Activated T-helper 1 cell treated with anti-CD3 and anti-CD28 coated beads, Interleukin-2, amount 50 U/mL, for 16 hours (primary cell): Measurements from ENCODE around the gene RETSAT.
"Not testable (repeated sequence)": the region's sequence is repeated elsewhere in the genome, so short reads cannot be mapped to it uniquely, and the experiment has no call there.

Source experiments
- DNase-seq, 2 donors: peaks; one replicate each; pipeline ENCODE4 v3.0.0-alpha.2; 2020; ENCODE audit warnings: low read depth in 1 of 2, low spot score in 1 of 2

RETSAT gene

DNA sequence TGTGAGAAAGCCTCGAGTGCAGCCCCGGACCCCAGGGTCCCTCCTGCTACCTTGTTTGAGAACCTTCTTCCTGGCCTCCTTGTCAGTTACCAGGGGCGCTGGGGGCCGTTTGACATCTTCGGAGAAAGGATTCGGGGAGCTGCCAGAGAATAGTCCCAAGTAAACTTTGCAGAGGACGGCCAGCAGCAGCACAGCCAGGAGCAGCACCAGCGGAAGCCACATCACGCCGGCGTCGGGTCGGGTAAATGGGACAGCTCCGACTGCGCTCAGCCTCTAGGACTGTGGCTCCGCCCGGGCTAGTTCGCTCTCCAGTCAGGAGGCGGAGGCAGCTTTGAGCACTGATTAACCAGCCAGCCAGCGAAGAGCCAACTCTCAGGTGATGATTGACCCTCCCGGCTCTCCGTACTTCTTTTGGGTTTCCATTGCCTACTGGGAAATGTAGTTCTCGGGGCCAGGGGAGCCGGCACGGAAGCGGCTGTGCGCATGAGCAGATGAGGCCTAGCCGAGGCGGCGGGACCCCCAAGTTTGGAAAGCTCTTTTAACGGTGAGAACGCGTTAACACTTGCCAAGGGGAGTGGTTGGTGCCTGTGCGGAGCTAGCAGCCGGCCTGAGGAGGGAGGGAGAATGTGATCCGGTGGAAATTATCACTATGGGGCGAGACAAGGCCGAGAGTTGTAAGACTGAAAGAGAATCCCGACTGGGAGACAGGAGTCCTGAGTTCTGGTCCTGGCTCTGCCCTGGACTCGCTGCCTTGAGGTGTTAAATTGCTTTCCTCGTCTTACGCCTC, at the start of gene RETSAT, which contains the start of gene ELMOD3:
TSS of gene RETSAT (minus strand) at position 243 of the 787 bp plus-strand sequence. CDS start at position 222, 21 bp downstream.
TSS of gene ELMOD3 (plus strand) at position 484 of the 787 bp plus-strand sequence. CDS start 2,430 bp downstream, outside the sequence.
- peak; percentile 85 to 93 for DNase-seq

DNA sequence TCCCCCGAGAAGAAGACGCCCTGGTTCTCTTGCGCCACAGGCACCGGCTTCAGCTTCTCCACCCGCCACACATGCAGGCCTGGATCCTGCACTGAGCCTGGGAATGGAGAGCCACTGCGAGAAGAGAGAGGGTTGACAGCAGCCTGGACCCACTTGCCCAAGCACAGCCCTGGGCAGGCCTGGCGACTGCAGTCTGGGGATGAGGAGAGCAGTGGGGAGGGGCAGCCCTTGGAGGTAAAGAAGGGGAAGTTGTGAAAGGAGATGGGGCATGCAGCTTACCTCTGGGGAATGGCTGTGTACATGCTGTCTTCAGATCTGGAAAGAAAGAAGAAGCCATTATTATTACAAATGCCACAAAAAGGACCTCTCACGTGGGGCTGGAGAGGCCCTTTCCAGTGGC, 47.5 kb upstream of the RETSAT start:
- DNase-seq: no peak

DNA sequence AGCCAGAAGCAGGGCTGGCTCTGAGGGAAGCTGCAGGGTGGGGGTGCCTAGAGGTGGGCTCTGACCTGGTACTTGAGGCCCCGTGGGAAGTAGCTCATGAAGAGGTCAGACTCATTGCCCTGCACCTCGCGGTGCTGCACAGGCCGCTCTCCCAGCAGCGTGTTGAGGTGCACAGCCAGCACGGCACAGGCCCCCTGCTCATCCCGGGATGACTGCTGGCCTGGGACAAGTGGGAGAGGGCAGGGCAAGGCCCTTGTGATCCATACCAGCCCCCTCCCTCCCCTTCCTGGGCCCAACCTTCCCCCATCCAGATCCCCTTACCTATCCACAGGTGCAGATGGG, 47.1 kb upstream of the RETSAT start:
- DNase-seq: no peak

DNA sequence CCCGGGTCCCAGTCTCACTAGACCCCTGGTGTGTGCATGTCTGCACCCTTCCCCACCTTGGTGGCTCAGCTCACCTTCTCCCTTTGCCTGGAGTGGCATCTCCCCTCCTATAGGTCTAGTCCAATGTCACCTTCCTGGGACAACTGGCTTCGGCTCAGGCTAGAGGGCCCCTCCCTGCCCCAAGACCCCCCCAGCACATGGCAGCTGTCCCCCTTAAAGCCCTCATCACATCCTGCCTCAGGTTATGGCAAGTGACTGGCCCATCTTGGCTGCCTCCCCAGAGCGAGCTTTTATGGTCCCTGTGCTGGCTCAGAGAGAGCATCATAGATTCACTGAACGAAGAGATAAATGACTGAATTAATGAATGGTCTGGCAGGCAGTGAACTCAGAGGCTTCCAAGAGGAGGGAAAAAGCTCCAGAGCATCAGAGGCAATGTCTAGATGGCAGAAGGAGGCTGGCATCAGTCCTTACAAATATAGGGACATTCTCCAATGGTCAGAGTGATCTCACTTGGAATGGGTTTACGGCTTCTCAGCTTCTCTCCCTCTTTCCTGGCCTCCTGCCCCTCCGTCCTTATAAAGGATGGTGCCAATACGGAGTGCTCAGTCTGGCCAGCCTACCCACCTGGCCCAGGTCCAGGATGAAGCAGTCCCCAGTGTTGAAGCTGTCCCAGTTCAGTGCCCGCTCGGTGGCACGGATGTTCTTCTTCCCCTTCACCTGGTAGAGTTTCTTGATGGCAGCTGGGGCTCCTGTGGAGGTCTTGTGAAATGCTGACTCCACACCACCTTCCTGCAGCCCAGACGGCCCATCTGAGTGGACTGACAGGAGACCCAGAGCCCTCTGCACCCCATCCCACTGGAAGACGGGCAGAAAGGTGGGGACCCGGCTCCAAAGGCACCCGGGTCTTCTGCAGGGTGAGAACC, 46.5 kb upstream of the RETSAT start:
- DNase-seq: no peak

DNA sequence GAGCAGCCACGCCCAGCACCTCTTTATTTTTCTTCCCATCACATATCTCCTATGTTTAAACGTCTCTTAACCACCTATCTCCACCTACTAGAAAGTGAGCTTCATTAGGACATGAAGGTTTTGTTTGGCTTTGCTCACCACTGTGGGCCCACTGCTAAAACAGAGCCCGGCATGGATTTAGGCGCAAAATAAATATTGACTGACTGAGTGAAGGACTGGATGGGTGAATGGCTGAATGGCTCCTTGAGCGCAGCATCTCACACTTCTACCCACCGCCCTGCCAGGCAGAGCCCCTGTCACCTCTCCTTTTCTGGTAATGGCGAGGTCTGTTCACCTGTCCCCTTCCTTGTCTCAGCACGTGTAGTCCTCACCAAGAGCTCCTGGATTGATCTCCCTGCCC, 45.7 kb upstream of the RETSAT start:
- DNase-seq: no peak

DNA sequence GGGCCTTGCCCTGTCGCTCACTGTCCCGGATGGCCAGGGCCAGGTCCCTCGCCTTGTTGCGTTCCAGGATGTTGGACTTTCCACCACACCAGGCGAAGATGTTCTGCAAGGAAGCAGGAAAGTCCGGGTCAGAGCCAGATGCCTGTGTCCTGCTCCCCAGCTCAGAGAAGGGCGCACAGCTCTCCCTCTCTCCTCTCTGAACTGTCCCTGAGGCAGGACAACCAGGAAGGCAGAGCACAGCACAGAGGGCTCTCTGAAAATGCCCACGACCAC, 44.8 kb upstream of the RETSAT start:
- no peak for DNase-seq

DNA sequence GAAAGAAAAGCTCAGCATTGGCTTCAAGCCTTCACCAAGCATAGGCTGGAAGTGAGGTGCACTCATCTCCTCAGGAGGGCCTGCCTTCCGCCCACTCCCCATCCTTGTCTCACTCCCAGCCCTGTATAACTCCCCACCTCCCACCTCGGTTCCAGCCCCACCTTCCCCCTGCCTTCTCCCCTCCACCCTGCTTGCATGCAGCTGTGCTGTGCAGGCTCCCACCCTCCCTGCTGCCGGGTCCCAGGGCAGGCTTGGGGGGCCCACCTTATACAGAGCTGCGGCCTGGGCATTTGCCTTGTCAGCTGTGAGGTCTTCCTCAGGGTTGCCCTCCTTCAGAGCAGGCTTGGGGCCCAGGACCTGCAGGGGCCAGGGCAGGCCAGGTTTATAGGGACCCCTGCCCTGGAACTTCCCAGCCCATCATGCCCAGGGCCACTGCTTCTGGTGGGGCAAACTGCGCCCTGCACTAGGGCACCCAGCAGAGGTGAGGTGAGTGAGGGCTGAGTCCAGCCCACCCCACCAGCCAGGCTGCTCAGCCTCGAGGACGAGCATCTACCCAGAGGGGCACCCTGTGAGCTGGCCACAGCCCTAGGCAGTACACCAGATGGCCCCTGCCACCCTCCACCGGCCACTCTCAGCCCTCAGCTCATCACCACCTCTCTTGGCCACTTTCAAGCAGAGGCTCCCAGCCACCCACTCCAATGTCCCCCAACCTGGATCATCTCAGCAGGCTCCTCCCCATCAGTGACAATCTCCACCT, 44.3 kb upstream of the RETSAT start:
- no peak for DNase-seq

DNA sequence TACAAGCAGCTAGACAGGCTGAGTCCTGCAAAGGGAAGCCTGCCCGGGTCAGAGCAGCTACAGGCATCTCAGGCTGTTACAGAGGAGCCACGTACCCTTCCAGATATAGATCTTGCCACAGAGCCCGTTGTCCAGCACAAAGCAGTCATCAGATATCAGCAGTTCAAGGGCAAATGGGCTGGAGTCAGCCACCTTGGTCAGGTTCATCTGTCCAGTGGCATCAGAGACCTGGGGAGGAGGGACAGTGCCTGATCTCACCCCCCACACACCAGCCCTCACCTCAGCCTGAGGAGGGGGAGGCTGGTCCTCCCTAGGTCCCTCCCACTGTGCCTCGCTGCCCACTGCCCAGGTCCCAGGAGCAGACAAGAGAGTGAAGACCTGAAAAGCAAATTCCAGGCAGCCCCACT, 43.6 kb upstream of the RETSAT start:
- DNase-seq: no peak

DNA sequence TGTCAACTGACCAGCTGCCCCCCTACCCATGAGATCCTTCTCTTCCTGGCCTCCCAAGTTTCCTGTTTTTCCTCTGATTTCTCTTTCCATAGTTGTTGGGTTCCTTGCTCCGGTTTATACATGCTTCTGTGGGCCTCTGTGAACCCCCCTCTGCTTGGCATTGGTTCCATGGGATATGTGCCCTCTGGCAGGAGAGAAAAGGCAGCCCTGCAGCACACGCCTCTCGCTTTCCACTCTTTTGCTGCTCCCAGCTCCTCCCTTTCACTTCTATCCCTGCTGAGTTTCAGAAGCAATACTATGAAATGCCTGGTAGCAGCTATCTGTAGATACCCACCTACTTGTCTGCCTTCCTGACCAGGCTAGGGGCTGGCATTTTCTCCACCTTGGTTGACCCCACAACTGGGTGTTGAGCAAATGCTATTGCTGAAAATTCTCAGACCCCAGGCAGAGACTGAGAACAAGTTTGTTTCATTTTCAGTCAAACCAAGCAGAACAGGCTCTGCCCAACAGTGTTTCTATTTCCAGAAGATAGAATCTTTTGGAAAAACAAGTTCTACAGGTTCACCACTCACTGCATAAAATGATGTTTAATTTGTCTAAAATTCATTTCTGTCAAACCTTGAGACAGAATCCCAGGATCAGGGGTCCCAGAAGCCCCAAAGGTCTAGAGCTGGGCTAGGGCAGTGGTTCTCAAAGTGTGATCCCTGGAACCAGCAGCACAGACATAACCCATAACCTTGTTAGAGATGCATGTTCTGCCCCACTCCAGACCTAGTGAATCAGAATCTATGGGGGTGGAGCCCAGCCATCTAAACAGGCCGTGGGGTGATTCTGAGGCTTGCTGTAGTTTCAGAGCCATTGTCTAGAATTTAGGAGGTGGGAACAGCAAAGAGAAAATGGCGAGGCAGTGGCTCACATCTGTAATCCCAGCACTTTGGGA, 42.5 kb upstream of the RETSAT start:
- DNase-seq: no peak

DNA sequence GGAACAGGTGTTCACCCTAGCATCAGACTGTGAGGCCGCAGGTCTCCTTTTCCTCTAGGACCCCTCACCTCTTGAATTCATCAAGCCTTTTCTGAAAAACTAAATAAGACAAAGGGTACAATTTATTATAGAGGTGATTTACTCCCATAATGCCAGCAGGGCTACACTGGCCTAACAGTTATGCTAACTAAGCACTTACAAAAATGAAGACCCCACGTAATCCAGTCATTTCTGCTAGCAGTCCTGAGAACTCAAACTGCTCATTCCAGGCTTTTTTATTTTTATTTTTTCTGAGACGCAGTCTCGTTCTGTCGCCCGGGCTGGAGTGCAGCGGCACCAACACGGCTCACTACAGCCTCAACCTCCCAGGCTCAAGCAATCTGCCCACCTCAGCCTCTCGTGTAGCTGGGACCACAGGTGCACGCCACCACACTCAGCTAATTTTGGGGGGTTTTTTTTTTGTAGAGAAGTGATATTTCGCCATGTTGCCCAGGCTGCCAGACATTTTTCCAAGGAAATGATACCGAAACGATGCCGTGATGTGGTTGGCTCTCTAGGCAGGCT, 41.7 kb upstream of the RETSAT start:
- no peak for DNase-seq

DNA sequence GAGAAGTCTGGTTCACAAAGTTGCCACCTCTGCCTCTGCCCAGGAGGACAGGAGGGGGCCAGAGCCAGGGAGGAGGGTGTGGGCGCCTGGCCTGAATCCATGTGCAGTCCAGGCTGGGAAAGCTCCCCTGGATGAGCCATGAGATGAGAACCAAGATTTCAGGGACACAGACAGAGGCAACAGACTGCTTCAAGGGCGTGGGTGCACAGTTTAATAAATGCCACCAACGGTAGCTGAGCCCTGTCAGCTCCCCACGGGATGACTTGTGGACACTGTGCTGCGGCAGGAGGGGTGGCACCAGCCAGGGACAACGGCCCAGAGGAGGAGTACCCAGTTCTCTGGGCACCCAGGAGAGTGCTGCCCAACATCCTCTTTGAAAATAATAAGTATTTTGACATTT, 40.6 kb upstream of the RETSAT start:
- no peak for DNase-seq

DNA sequence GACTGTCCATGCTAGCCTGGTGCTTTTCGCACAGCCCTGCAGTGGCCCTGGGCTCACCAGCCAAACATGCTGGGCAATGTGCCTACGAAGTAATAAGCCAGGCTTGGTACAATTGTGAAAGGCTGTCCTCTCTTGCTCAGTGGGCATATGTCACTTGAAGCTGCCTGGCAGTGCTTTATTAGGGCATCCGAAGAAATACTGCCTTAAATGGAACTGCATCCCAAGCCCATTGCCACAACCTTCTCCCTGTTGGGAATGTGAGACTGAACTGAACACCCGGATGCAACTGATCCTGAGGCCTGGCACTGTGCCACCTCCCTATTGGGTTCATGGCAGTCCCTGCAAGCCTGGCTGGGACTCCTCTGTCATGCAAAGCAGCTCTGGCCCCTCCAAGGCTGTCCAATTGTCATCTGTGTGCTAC, 39.9 kb upstream of the RETSAT start:
- no peak for DNase-seq

DNA sequence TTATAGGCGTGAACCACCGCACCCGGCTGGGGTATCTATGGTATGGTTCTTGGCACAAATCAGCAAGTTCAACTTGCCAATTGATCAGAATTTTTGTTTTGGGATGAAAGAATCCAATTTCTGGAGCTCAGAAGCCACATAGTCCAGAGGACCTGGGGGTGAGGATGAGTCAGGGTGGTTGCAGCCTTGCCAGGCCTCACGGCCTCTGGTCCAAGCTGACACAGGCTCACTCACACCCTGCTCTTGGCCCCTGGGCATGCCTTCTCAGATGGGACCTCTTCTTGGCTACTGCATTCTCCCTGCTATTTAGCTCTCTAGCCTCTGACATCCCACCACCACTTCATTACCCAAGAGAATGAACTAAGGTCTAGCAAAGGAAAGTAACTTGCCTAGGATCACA, 39.5 kb upstream of the RETSAT start:
- DNase-seq: no peak

DNA sequence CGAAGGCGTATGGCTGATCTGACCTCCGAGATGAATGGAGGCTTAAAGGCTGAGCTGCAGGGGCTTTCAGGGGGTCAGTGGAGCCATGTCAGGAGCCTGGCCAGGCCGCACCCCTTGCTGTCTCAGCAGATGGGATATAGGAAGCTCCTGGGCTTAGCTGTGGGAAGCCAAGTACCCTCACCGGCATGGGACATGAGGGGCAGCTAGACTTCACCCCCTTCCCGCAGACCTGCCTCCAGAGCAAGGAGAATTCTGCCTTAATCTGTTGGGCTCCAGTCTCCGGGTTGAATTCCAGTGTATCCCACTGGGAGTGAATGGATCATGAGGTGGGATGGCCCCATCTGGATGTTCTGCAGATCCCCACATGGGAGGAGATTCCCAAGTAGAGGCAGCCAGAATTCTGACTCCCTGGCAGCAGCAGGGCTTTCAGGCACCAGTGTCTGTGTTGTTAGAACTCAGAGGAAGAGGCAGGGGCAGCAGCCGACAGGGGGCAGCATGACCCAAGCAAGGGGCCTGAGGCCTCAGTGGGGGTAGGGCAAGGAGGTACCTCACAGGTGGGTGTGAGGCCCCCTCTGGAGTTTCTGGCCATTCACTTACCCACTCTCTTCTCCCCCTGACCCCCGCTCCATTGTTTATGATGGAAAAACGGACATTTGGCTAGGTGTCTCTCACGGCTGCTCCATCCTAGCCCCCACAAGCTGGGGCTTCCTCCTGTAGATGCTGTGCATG, 36.8 kb upstream of the RETSAT start:
- DNase-seq: peak; percentile 46 to 55

DNA sequence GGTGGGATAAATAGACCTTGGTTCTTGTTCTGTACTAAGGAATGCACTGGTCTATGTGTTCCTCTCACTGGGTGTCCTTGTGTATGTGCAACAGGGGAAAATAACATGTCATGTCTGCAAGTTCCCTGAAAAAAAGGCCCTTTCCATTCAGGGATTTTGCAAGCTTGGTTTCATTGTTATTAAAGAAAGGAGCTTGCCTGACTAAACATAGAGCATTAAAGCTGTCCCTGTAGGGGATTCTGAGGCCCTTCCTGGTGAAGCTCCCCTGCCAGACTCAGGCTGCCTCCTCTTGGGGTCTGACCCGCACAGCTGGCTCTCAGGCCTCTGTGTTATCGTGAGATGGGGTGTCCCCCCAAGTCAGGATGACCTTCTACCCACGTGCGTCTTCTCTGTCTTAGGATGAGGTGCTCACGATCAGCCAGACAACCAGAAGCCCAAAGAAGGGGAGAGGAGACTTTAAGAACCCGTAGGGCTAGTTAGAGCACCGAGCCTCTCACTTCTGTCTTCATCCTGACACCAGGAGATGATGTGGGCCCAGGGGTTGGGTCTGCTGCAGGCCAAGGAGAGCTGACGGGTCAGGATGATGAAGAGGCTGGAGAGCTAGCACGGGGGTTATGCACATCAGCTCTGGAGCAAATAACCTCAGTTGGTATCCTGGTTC, 34.7 kb upstream of the RETSAT start:
- no peak for DNase-seq

DNA sequence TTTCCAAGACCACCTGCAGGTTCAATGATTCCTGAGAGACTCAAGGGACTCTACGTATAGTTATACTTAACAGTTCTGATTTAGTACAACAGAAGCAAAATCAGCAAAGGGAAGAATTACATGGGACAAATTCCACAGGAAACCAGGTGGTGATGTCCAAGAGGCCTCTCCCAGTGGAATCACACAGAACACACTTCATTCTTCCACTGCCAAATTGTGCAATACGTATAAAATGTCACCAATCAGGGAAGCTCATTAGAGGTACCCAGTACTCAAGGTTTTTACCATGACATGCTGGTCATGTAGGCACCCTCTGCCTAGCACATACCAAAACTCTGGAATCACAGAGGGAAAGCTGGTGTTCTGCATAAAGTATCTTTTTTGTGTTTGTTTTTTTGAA, 33.4 kb upstream of the RETSAT start:
- DNase-seq: no peak

DNA sequence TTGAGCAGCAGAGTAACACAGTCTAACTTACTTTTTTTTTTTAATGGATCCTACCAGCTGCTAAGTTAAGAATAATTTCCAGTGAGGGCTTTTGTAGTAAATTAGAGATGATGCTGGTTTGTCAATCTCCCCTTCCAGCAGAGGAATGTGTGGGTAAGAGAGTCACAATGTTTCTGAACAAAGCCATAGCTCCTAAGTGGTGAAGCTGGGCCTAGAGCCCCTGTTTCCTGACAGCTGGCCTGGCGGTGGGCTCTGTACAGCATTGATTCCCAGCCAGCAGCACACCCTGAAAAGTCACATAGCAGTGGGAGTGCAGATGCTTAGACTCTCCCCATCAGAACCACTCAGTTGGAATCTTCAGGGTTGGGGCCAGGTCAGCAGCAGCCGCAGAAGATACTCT, 31.4 kb upstream of the RETSAT start:
- no peak for DNase-seq

DNA sequence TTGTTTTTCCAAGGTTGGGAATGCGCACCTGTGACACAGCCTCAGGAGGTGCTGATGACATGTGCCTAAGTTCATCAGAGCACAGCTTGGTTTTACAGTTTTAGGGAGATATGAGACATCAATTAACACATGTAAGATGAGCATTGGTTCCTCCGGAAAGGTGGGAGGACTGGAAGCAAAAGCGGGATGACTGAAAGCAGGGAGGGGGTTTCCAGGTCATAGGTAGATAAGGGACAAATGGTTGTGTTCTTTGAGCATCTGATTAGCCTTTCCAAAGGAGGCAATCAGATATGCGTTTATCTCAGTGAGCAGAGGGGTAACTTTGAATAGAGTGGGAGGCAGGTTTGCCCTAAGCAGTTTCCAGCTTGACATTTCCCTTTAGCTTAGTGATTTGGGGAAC, 29.5 kb upstream of the RETSAT start:
- DNase-seq: no peak

DNA sequence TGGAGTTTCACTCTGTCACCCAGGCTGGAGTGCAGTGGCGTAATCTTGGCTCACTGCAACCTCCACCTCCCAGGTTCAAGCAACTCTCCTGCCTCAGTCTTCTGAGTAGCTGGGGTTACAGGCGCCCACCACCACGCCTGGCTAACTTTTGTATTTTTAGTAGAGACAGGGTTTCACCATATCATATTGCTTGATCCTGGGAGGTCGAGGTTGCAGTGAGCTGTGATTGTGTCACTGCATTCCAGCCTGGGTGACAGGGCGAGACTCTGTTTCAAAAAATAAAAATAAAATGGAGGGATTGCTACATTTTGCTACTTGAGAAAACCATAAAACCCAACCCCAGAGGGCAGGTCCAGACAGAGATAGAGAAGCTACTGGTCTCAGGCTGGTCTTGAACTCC, 28.8 kb upstream of the RETSAT start:
- DNase-seq: not testable (repeated sequence)
